ENCODE measurements around the gene CNTNAP2.

Gene CNTNAP2

DNA sequence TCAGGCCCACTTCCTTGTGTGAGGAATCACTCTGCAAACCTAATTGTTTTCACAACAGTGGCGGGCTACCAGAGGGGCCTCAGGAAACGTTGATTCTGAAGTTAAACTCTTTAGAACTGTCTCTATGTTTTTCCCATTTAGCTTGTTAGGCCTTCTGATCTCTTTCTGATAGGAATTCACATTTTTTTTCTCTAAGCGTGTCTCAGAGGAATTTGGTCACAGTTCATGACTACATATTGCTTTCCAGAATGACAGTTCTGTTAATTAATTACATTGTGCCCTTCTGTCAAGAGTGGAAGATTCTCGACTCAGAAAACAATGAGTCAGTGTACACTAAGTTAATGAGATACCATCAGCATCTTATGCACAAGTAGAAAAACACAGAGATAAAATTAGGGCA is 2004.8 kb downstream of the CNTNAP2 start:
- Histone ChIP-seq H3K18ac (ENCODE audit: low read length) (no peak overlapping the region), H4K8ac (ENCODE audit: low read depth, low read length) (no peak overlapping the region), H3K79me1 (ENCODE audit: low read length) (no peaks in the 10 kb centered on the region), H2AK5ac (ENCODE audit: low read length) (no peak overlapping the region), H3K4me3 (ENCODE audit: low read length) (no peak overlapping the region), H3K56ac (ENCODE audit: low read length) (no peak overlapping the region), H3K27me3 (ENCODE audit: insufficient read depth, low read length, poor library complexity) (no peaks in the 10 kb centered on the region), H3K4me2 (ENCODE audit: low read length) (no peak overlapping the region), H2BK120ac (ENCODE audit: low read depth, low read length) (no peak overlapping the region), H3K27ac (ENCODE audit: low read depth, low read length) (no peak overlapping the region), H3K36me3 (ENCODE audit: control insufficient read depth, insufficient read depth, low read length) (no peaks in the 10 kb centered on the region), H2BK15ac (replicated peaks; ENCODE audit: low read depth) (no peak overlapping the region), H2BK5ac (ENCODE audit: low read length) (no peak overlapping the region), H3K79me2 (ENCODE audit: control insufficient read depth, insufficient read depth, low read length) (no peaks in the 10 kb centered on the region), H3K4me1 (ENCODE audit: control insufficient read depth, low read depth, low read length) (no peaks in the 10 kb centered on the region), H3K4ac (ENCODE audit: low read depth, low read length) (no peak overlapping the region), H4K5ac (ENCODE audit: low read length) (no peak overlapping the region), H3K23ac (ENCODE audit: low read length) (no peak overlapping the region), H3K9ac (ENCODE audit: low read length) (no peak overlapping the region)
- no CpG with 5 or more reads among the region's 4 CpGs for WGBS (ENCODE audit: extremely low coverage, insufficient coverage, low lambda C conversion rate)
- no peak for DNase-seq

DNA sequence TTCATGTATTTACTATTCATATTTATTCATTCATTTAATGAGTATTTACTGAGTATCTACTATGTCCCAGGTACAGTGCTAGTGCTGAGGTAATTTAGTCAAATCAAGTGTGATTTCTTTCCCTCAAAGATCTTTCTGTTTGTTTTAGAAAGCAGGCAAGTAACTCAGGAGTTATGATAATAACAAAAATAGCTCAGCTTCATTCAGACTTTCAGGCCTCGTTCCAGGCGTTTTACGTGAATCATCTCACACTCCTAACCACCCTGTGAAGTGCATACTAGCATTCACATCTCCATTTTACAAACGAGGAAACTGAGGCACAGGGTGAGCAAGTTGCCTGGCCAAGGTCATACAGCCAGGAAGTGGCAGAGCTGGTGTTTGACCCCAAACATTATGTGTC is 2005.2 kb downstream of the CNTNAP2 start:
- Histone ChIP-seq H4K5ac (ENCODE audit: low read length) (no peak overlapping the region), H2AK5ac (ENCODE audit: low read length) (no peak overlapping the region), H3K23ac (ENCODE audit: low read length) (no peak overlapping the region), H4K8ac (ENCODE audit: low read depth, low read length) (no peak overlapping the region), H3K9ac (ENCODE audit: low read length) (no peak overlapping the region), H3K4me3 (ENCODE audit: low read length) (no peak overlapping the region), H3K4me1 (ENCODE audit: control insufficient read depth, low read depth, low read length) (no peaks in the 10 kb centered on the region), H2BK120ac (ENCODE audit: low read depth, low read length) (no peak overlapping the region), H3K79me1 (ENCODE audit: low read length) (no peaks in the 10 kb centered on the region), H3K4ac (ENCODE audit: low read depth, low read length) (no peak overlapping the region), H2BK15ac (replicated peaks; ENCODE audit: low read depth) (no peak overlapping the region), H3K27me3 (ENCODE audit: insufficient read depth, low read length, poor library complexity) (no peaks in the 10 kb centered on the region), H3K56ac (ENCODE audit: low read length) (no peak overlapping the region), H3K36me3 (ENCODE audit: control insufficient read depth, insufficient read depth, low read length) (no peaks in the 10 kb centered on the region), H3K79me2 (ENCODE audit: control insufficient read depth, insufficient read depth, low read length) (no peaks in the 10 kb centered on the region), H2BK5ac (ENCODE audit: low read length) (no peak overlapping the region), H3K18ac (ENCODE audit: low read length) (no peak overlapping the region), H3K27ac (ENCODE audit: low read depth, low read length) (no peak overlapping the region), H3K4me2 (ENCODE audit: low read length) (no peak overlapping the region)
- WGBS (ENCODE audit: extremely low coverage, insufficient coverage, low lambda C conversion rate): no CpG with 5 or more reads among the region's 4 CpGs
- no peak for DNase-seq

- Histone ChIP-seq H4K8ac (ENCODE audit: low read depth, low read length) (no peak overlapping the region), H3K79me1 (ENCODE audit: low read length) (no peaks in the 10 kb centered on the region), H2BK120ac (ENCODE audit: low read depth, low read length) (no peak overlapping the region), H3K23ac (ENCODE audit: low read length) (no peak overlapping the region), H2BK15ac (replicated peaks; ENCODE audit: low read depth) (no peak overlapping the region), H3K4me1 (ENCODE audit: control insufficient read depth, low read depth, low read length) (no peaks in the 10 kb centered on the region), H3K4me3 (ENCODE audit: low read length) (no peak overlapping the region), H3K27ac (ENCODE audit: low read depth, low read length) (no peak overlapping the region), H3K4ac (ENCODE audit: low read depth, low read length) (no peak overlapping the region), H4K5ac (ENCODE audit: low read length) (no peak overlapping the region), H3K27me3 (ENCODE audit: insufficient read depth, low read length, poor library complexity) (no peaks in the 10 kb centered on the region), H2AK5ac (ENCODE audit: low read length) (no peak overlapping the region), H3K56ac (ENCODE audit: low read length) (no peak overlapping the region), H3K79me2 (ENCODE audit: control insufficient read depth, insufficient read depth, low read length) (no peaks in the 10 kb centered on the region), H2BK5ac (ENCODE audit: low read length) (no peak overlapping the region), H3K4me2 (ENCODE audit: low read length) (no peak overlapping the region), H3K36me3 (ENCODE audit: control insufficient read depth, insufficient read depth, low read length) (no peaks in the 10 kb centered on the region), H3K18ac (ENCODE audit: low read length) (no peak overlapping the region), H3K9ac (ENCODE audit: low read length) (no peak overlapping the region)
- DNase-seq: no peak
- no CpG with 5 or more reads among the region's 5 CpGs for WGBS (ENCODE audit: extremely low coverage, insufficient coverage, low lambda C conversion rate)
Measured at GRCh38 chr7:148124477-148124876, 2007.9 kb downstream of the CNTNAP2 start.

GRCh38 chr7:148127374-148127773 is 2010.8 kb downstream of the CNTNAP2 start:
- H3K9ac ChIP-seq (ENCODE audit: low read length): no peak overlapping the region
- H3K23ac ChIP-seq (ENCODE audit: low read length): no peak overlapping the region
- H3K4me3 ChIP-seq (ENCODE audit: low read length): no peak overlapping the region
- no peaks in the 10 kb centered on the region for H3K79me1 ChIP-seq (ENCODE audit: low read length)
- no peaks in the 10 kb centered on the region for H3K36me3 ChIP-seq (ENCODE audit: control insufficient read depth, insufficient read depth, low read length)
- H3K4me1 ChIP-seq (ENCODE audit: control insufficient read depth, low read depth, low read length): no peaks in the 10 kb centered on the region
- H3K27me3 ChIP-seq (ENCODE audit: insufficient read depth, low read length, poor library complexity): no peaks in the 10 kb centered on the region
- no peak overlapping the region for H2AK5ac ChIP-seq (ENCODE audit: low read length)
- no CpG with 5 or more reads among the region's 1 CpG for WGBS (ENCODE audit: extremely low coverage, insufficient coverage, low lambda C conversion rate)
- no peak for DNase-seq
- no peak overlapping the region for H2BK120ac ChIP-seq (ENCODE audit: low read depth, low read length)
- H2BK15ac ChIP-seq (replicated peaks; ENCODE audit: low read depth): no peak overlapping the region
- H4K5ac ChIP-seq (ENCODE audit: low read length): no peak overlapping the region
- H3K27ac ChIP-seq (ENCODE audit: low read depth, low read length): no peak overlapping the region
- no peak overlapping the region for H2BK5ac ChIP-seq (ENCODE audit: low read length)
- H3K18ac ChIP-seq (ENCODE audit: low read length): no peak overlapping the region
- no peak overlapping the region for H3K56ac ChIP-seq (ENCODE audit: low read length)
- no peak overlapping the region for H3K4ac ChIP-seq (ENCODE audit: low read depth, low read length)
- no peak overlapping the region for H3K4me2 ChIP-seq (ENCODE audit: low read length)
- H4K8ac ChIP-seq (ENCODE audit: low read depth, low read length): no peak overlapping the region
- no peaks in the 10 kb centered on the region for H3K79me2 ChIP-seq (ENCODE audit: control insufficient read depth, insufficient read depth, low read length)

- H3K18ac ChIP-seq (ENCODE audit: low read length): no peak overlapping the region
- WGBS (ENCODE audit: extremely low coverage, insufficient coverage, low lambda C conversion rate): no CpG with 5 or more reads among the region's 6 CpGs
- H2BK15ac ChIP-seq (replicated peaks; ENCODE audit: low read depth): no peak overlapping the region
- no peak overlapping the region for H3K4ac ChIP-seq (ENCODE audit: low read depth, low read length)
- no peaks in the 10 kb centered on the region for H3K27me3 ChIP-seq (ENCODE audit: insufficient read depth, low read length, poor library complexity)
- no peak overlapping the region for H3K27ac ChIP-seq (ENCODE audit: low read depth, low read length)
- no peaks in the 10 kb centered on the region for H3K36me3 ChIP-seq (ENCODE audit: control insufficient read depth, insufficient read depth, low read length)
- no peak overlapping the region for H3K9ac ChIP-seq (ENCODE audit: low read length)
- no peaks in the 10 kb centered on the region for H3K79me1 ChIP-seq (ENCODE audit: low read length)
- H3K23ac ChIP-seq (ENCODE audit: low read length): no peak overlapping the region
- H4K8ac ChIP-seq (ENCODE audit: low read depth, low read length): no peak overlapping the region
- no peak overlapping the region for H2BK5ac ChIP-seq (ENCODE audit: low read length)
- H3K56ac ChIP-seq (ENCODE audit: low read length): no peak overlapping the region
- no peak overlapping the region for H4K5ac ChIP-seq (ENCODE audit: low read length)
- no peak overlapping the region for H2BK120ac ChIP-seq (ENCODE audit: low read depth, low read length)
- H3K4me3 ChIP-seq (ENCODE audit: low read length): no peak overlapping the region
- H2AK5ac ChIP-seq (ENCODE audit: low read length): no peak overlapping the region
- H3K79me2 ChIP-seq (ENCODE audit: control insufficient read depth, insufficient read depth, low read length): no peaks in the 10 kb centered on the region
- no peak overlapping the region for H3K4me2 ChIP-seq (ENCODE audit: low read length)
- no peaks in the 10 kb centered on the region for H3K4me1 ChIP-seq (ENCODE audit: control insufficient read depth, low read depth, low read length)
- no peak for DNase-seq
Measured at GRCh38 chr7:148129023-148129422, 2012.4 kb downstream of the CNTNAP2 start.

GRCh38 chr7:148135116-148135515 is 2018.5 kb downstream of the CNTNAP2 start:
- no peak overlapping the region for H3K4me2 ChIP-seq (ENCODE audit: low read length)
- no peak overlapping the region for H2BK120ac ChIP-seq (ENCODE audit: low read depth, low read length)
- no peaks in the 10 kb centered on the region for H3K27me3 ChIP-seq (ENCODE audit: insufficient read depth, low read length, poor library complexity)
- H3K79me2 ChIP-seq (ENCODE audit: control insufficient read depth, insufficient read depth, low read length): no peaks in the 10 kb centered on the region
- H2BK15ac ChIP-seq (replicated peaks; ENCODE audit: low read depth): no peak overlapping the region
- H4K8ac ChIP-seq (ENCODE audit: low read depth, low read length): no peak overlapping the region
- no peak overlapping the region for H3K23ac ChIP-seq (ENCODE audit: low read length)
- no peak overlapping the region for H4K5ac ChIP-seq (ENCODE audit: low read length)
- H3K27ac ChIP-seq (ENCODE audit: low read depth, low read length): no peak overlapping the region
- no peak overlapping the region for H2BK5ac ChIP-seq (ENCODE audit: low read length)
- no peaks in the 10 kb centered on the region for H3K4me1 ChIP-seq (ENCODE audit: control insufficient read depth, low read depth, low read length)
- H3K79me1 ChIP-seq (ENCODE audit: low read length): no peaks in the 10 kb centered on the region
- no peak overlapping the region for H3K4me3 ChIP-seq (ENCODE audit: low read length)
- H2AK5ac ChIP-seq (ENCODE audit: low read length): no peak overlapping the region
- no peak overlapping the region for H3K56ac ChIP-seq (ENCODE audit: low read length)
- no CpG with 5 or more reads among the region's 2 CpGs for WGBS (ENCODE audit: extremely low coverage, insufficient coverage, low lambda C conversion rate)
- H3K4ac ChIP-seq (ENCODE audit: low read depth, low read length): no peak overlapping the region
- no peaks in the 10 kb centered on the region for H3K36me3 ChIP-seq (ENCODE audit: control insufficient read depth, insufficient read depth, low read length)
- DNase-seq: peak; percentile 63
- H3K9ac ChIP-seq (ENCODE audit: low read length): no peak overlapping the region
- H3K18ac ChIP-seq (ENCODE audit: low read length): no peak overlapping the region
